ENCODE measurements around the gene EFCC1. TPM values are rescaled to one million over a fixed set of nuclear protein-coding genes. Genes with fewer than 3 reads are reported as not detected.

EFCC1 gene
- total and polyA plus RNA-seq, 2 of the 13 experiments (the other 11 are each of a cell fraction or from before 2014, with no cell fraction given): not detected

DNA sequence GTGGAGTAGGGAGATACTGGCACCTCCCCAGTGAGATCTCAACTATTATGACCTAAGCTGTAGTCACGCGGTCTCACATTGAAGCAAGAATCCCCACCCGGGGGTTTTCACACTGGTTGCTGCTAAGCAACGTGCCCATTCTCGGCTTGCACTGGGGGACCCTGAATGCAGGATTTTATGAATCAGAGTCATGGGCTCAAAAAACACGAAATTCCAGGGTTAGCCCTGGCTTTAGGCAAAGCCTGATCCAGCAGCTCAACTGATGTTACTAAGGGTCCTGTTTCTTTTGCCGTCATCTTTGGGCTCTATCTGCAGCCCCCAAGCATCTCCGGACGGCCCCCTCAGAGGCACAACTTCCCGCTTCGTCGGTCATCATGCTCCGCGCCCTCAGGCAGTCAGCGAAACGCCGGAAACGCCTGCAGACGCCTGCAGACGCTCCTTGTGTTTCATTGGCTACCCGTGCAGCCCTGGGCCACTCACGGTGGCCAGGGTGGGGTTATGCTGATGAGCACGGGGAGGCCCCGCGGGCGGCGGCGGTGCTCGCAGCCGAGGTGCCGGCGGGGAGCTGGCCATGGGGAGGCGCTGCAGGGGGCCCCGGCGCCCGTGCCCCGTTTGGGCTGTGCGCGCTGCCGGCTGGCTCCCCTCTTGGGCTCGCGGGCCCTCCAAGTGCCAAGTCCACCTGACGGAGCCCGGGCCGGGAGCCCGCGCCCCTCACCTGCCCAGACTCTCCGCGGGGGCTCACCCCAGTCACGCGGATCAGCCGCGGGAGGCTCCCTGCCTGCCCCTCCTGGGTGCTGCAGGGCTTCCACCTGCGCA lies 25.8 kb downstream of the EFCC1 start (continued):
- TF ChIP-seq CBX5 (CRISPR knock-in tag; IDR thresholded peaks at IDR 0.05; ENCODE audit: borderline replicate concordance) (0 out of 2 replicates have a peak, but pooled peaks have one; percentile 35), GLI4 (CRISPR knock-in tag; IDR thresholded peaks at IDR 0.05; ENCODE audit: borderline replicate concordance) (no peak), ATF7-NPFF (CRISPR knock-in tag; IDR thresholded peaks at IDR 0.05; ENCODE audit: low read depth) (peak; percentile 15; the same call in 1 of the 2 replicates), ZNF619 (CRISPR knock-in tag; IDR thresholded peaks at IDR 0.05) (no peak), ZNF337 (CRISPR knock-in tag; IDR thresholded peaks at IDR 0.05; ENCODE audit: borderline replicate concordance, low read depth) (no peak), NFE2L1 (CRISPR knock-in tag; IDR thresholded peaks at IDR 0.05; ENCODE audit: borderline replicate concordance) (no peak), MTA1 (CRISPR knock-in tag; IDR thresholded peaks at IDR 0.05; ENCODE audit: borderline replicate concordance) (no peak), RNF2 (conservative IDR thresholded peaks at IDR 0.05; ENCODE audit: low read depth) (peak; percentile 88), ZNF83 (CRISPR knock-in tag; IDR thresholded peaks at IDR 0.05; ENCODE audit: borderline replicate concordance) (no peak), NFKBIZ (CRISPR knock-in tag; IDR thresholded peaks at IDR 0.05) (no peak), MXI1 (IDR thresholded peaks at IDR 0.05; ENCODE audit: borderline replicate concordance, low read depth, low read length) (no peak), ZNF274 (CRISPR knock-in tag; IDR thresholded peaks at IDR 0.05) (no peak), HOXA5 (CRISPR knock-in tag; IDR thresholded peaks at IDR 0.05) (0 out of 2 replicates have a peak, but pooled peaks have one; percentile 55), TRIM24 (CRISPR knock-in tag; IDR thresholded peaks at IDR 0.05) (no peak), ARNTL (CRISPR knock-in tag; IDR thresholded peaks at IDR 0.05) (no peak), NFE2 (CRISPR knock-in tag; IDR thresholded peaks at IDR 0.05) (no peak), ZNF331 (CRISPR knock-in tag; IDR thresholded peaks at IDR 0.05) (0 out of 2 replicates have a peak, but pooled peaks have one; percentile 24), BORCS8-MEF2B (CRISPR knock-in tag; IDR thresholded peaks at IDR 0.05) (peak; percentile 51; the same call in 1 of the 2 replicates), SALL2 (CRISPR knock-in tag; IDR thresholded peaks at IDR 0.05) (no peak; the same call in 1 of the 2 replicates)
- TF ChIP-seq, protein P1, sequence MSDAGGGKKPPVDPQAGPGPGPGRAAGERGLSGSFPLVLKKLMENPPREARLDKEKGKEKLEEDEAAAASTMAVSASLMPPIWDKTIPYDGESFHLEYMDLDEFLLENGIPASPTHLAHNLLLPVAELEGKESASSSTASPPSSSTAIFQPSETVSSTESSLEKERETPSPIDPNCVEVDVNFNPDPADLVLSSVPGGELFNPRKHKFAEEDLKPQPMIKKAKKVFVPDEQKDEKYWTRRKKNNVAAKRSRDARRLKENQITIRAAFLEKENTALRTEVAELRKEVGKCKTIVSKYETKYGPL (CRISPR knock-in tag; IDR thresholded peaks at IDR 0.05): no peak
- TF ChIP-seq, protein P2, sequence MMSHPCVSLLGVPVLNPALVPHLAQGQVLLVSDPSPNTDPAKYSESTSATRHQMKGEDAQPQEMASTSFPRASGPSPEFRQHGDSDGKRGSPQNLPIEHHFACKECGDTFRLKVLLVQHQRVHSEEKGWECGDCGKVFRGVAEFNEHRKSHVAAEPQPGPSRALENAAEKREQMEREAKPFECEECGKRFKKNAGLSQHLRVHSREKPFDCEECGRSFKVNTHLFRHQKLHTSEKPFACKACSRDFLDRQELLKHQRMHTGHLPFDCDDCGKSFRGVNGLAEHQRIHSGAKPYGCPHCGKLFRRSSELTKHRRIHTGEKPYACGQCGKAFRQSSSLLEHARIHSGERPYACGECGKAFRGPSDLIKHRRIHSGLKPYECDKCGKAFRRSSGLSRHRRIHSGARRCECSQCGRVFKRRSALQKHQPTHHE (CRISPR knock-in tag; IDR thresholded peaks at IDR 0.05; ENCODE audit: borderline replicate concordance): no peak
- TF ChIP-seq, protein P3, sequence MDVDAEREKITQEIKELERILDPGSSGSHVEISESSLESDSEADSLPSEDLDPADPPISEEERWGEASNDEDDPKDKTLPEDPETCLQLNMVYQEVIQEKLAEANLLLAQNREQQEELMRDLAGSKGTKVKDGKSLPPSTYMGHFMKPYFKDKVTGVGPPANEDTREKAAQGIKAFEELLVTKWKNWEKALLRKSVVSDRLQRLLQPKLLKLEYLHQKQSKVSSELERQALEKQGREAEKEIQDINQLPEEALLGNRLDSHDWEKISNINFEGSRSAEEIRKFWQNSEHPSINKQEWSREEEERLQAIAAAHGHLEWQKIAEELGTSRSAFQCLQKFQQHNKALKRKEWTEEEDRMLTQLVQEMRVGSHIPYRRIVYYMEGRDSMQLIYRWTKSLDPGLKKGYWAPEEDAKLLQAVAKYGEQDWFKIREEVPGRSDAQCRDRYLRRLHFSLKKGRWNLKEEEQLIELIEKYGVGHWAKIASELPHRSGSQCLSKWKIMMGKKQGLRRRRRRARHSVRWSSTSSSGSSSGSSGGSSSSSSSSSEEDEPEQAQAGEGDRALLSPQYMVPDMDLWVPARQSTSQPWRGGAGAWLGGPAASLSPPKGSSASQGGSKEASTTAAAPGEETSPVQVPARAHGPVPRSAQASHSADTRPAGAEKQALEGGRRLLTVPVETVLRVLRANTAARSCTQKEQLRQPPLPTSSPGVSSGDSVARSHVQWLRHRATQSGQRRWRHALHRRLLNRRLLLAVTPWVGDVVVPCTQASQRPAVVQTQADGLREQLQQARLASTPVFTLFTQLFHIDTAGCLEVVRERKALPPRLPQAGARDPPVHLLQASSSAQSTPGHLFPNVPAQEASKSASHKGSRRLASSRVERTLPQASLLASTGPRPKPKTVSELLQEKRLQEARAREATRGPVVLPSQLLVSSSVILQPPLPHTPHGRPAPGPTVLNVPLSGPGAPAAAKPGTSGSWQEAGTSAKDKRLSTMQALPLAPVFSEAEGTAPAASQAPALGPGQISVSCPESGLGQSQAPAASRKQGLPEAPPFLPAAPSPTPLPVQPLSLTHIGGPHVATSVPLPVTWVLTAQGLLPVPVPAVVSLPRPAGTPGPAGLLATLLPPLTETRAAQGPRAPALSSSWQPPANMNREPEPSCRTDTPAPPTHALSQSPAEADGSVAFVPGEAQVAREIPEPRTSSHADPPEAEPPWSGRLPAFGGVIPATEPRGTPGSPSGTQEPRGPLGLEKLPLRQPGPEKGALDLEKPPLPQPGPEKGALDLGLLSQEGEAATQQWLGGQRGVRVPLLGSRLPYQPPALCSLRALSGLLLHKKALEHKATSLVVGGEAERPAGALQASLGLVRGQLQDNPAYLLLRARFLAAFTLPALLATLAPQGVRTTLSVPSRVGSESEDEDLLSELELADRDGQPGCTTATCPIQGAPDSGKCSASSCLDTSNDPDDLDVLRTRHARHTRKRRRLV (CRISPR knock-in tag; IDR thresholded peaks at IDR 0.05): no peak

Data from HepG2 (cell line).